Right lobe of liver (tissue), 4 donors: ENCODE data around the gene DUSP6.

Source experiments
- CTCF ChIP-seq, 4 donors: fragments of 200-600 bp in 3 of 4; fragments of 450-650 bp in 1 of 4; IDR thresholded peaks; one replicate each; pipeline versions ENCODE4 v1.5.1 to v1.8.0; 2016 to 2022; ENCODE audit warnings: antibody characterized with exemption in 4 of 4, mild to moderate bottlenecking in 2 of 4
- POLR2A ChIP-seq: fragments of 450-650 bp; IDR thresholded peaks from one replicate; pipeline ENCODE4 v1.6.1; 2017; ENCODE audit warnings: antibody characterized with exemption, mild to moderate bottlenecking
- donor health status: DM: no; HTN: no; CAD: no.
- donor health status: DM: no; HTN: no; CAD: no.
- donor health status: DM: no; HTN: yes; CAD: no.

- TF ChIP-seq CTCF (IDR thresholded peaks at IDR 0.05) (no peak), POLR2A (no peak)
Measured at GRCh38 chr12:89326239-89327040, 25.9 kb downstream of the DUSP6 start.
